ENCODE data around the gene TCF19.
"Not testable (repeated sequence)": the region's sequence is repeated elsewhere in the genome, so short reads cannot be mapped to it uniquely, and the experiment has no call there.

The TCF19 gene

DNA sequence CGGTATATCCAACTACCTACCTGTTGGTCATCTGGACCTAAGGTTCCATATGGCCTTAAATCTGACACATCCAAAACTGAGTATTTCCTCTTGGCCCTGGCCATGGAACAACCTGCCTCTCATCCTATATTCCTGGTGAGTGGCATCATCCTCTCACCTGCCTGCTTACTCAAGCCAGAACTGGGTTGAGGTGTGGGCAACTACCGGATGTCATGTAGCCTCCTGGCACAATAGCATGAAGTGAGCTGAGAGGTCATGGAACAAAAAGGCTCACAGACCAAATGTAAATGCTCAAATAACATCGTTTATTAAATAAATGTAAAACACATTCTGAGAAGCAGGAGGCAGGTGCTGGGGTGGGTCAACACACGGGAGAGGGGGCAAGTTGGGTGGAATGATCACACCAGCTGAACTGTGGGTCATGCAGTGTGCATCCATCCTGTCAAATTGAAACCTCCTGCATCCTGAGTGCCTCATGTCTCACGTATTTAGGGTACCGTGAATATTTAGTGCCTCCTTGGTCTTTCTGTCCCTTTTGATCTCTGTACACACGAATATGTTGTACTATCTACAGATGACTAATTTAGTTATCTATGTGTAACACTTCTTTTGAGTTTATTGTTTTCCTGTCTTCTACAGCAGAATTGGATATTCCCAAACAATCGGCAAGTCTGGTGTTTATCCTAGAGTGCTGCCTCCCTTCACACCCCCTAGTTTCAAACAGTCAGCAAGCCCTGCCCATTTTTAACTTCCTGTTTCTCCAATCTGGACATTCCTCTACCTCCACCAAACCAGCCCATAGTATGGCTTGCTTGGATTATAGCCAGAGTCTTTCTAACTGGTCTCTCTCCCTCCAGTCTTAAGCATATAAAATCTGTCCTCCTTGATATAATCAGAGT, 20.0 kb downstream of the TCF19 start:
- H3K4me3 ChIP-seq (ENCODE audit: low read length): no peak overlapping the region
- DNase-seq (ENCODE audit: low read depth): no peak

DNA sequence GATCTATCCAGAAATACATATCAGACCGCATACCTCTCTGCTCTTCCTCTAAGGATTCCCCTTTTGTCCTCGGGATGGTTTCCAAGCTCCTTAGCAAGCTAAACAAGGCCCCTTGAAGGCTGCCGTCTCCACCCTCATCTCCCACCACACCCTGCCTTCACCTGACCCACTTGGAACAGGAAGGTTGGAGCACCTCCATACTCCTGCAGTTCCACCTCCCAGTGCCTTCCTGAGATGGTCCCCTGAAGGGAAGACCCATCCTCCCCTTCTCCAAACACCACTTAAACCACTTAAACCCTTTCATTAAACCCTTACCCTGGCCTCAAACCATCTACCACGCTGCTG, 20.6 kb downstream of the TCF19 start:
- DNase-seq (ENCODE audit: low read depth): no peak
- H3K4me3 ChIP-seq (ENCODE audit: low read length): no peak overlapping the region
- TF ChIP-seq CTCF (IDR thresholded peaks at IDR 0.05; ENCODE audit: insufficient read depth, low read depth, low read length, missing control alignments): no peak

More for the DNA sequence above, 20.0 kb downstream of the TCF19 start:
- no peak for TF ChIP-seq CTCF (IDR thresholded peaks at IDR 0.05; ENCODE audit: insufficient read depth, low read depth, low read length, missing control alignments)

DNA sequence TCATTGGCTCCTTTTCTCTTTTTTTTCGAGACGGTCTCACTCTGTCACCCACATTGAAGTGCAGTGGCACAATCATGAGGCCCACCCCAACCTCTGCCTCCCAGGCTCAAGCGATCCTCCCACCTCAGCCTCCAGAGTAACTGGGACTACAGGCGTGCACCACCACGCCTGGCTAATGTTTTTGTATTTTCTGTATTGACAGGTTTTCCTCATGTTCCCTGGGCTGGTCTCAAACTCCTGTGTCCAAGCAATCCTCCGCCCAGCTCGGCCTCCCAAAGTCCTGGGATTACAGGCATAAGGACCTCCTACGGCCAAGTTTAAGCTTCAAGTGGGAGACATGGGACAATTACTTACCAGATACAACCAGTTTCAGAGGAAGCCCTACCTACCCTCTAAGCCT, 21.5 kb downstream of the TCF19 start:
- no peak for TF ChIP-seq CTCF (IDR thresholded peaks at IDR 0.05; ENCODE audit: insufficient read depth, low read depth, low read length, missing control alignments)
- DNase-seq (ENCODE audit: low read depth): no peak
- H3K4me3 ChIP-seq (ENCODE audit: low read length): peak overlapping the region; percentile 40

DNA sequence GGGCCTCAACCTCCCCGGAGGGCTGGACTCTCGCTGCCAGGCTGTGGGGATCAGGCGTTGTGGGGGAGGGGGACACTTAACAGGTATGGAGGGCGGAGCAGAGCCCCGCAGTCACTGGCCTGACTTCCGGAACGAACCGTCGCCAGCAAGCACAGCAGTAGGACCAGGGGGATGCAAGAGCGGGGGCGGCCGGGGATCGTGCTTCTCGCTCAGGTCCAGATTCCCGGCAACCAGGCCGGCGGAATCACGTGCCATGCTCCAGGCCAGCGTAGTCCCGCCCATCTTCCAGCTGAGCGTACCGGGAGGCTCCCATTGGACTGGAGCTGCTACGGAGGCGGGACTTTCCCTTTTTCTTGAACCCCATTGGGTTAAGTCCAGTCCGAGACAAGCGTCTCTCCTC, 22.1 kb downstream of the TCF19 start:
- TF ChIP-seq CTCF (IDR thresholded peaks at IDR 0.05; ENCODE audit: insufficient read depth, low read depth, low read length, missing control alignments): no peak
- H3K4me3 ChIP-seq (ENCODE audit: low read length): peak overlapping the region; percentile 40
- peak; percentile 60 for DNase-seq (ENCODE audit: low read depth)

GRCh38 chr6:31183287-31183686, 24.9 kb downstream of the TCF19 start:
- not testable (repeated sequence) for H3K4me3 ChIP-seq (ENCODE audit: low read length); DNase-seq (ENCODE audit: low read depth)

DNA sequence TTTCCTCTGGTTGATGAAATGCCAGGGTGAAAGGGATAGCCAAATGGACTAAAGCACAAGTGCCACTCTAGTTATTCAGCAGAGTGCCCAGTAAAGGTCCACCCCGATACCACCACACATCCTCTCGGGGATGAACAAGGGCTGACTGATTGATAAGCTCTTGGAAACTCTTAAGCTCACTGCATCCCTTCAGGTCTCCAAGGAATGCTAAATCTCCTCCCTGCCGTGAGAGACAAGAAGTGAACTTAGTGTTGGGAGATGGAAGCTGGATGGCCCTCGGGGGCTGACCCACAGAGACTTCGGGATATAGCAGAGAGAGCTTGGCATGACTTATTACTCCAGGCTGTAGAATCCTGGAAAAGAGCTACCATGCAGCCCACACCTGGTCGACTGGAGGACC, 25.5 kb downstream of the TCF19 start:
- not testable (repeated sequence) for H3K4me3 ChIP-seq (ENCODE audit: low read length); DNase-seq (ENCODE audit: low read depth)

DNA sequence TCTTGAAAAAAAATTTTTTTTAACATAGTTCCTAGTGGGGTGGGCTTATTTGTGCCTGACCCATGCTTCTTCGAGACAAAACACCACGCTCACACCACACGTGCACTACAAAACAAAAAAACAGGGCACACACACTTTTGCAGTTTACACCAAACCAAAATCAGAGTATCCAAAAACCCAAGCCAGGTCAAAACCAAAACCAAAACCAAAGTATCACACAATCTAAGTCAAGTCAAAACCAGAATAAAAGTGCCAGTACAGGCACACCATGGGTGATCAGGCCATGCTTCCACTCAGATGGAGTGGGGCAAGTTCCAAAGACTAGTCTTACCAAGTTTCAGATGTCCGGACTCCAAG, 27.3 kb downstream of the TCF19 start:
- peak overlapping the region; percentile 42 for H3K4me3 ChIP-seq (ENCODE audit: low read length)
- DNase-seq (ENCODE audit: low read depth): not testable (repeated sequence)

- no peak for TF ChIP-seq CTCF (IDR thresholded peaks at IDR 0.05; ENCODE audit: insufficient read depth, low read depth, low read length, missing control alignments)
- peak overlapping the region; percentile 42 for H3K4me3 ChIP-seq (ENCODE audit: low read length)
- DNase-seq (ENCODE audit: low read depth): peak; percentile 71
Observed at GRCh38 chr6:31186052-31186734, 27.8 kb downstream of the TCF19 start.
